CD8-positive, alpha-beta memory T cell (primary cell): ENCODE results near the gene DNAJC3. TPM values are rescaled to one million over a fixed set of nuclear protein-coding genes. Genes with fewer than 3 reads are reported as not detected.
"Not testable (repeated sequence)": the region's sequence is repeated elsewhere in the genome, so short reads cannot be mapped to it uniquely, and the experiment has no call there.

ENCODE experiments used
- CTCF ChIA-PET: fragments of 350-600 bp; sonication (Branson Sonifier 250); formaldehyde crosslinking; loops from one replicate; lab custom pipeline; 2021; ENCODE audit warnings: antibody characterized with exemption; lab: Charles Lee
- POLR2A ChIA-PET: fragments of 350-600 bp; sonication (Branson Sonifier 250); formaldehyde crosslinking; loops from one replicate; lab custom pipeline; 2021; ENCODE audit warnings: antibody characterized with exemption; lab: Charles Lee
- DNase-seq, 5 donors: peaks; one replicate each; pipeline versions ENCODE4 v3.0.0 to v3.0.0-alpha.2; 2020 to 2022; ENCODE audit warnings: mixed read lengths in 1 of 5
- H3K27ac ChIP-seq: one replicate; pipeline ENCODE4 v1.7.0; 2013; ENCODE audit warnings: low read depth, mild to moderate bottlenecking, low read length, moderate library complexity
- H3K27me3 ChIP-seq: 2 replicates; pipeline ENCODE4 v1.7.0; 2013; ENCODE audit warnings: low read length, mild to moderate bottlenecking; ENCODE audit not compliant: insufficient read depth, poor library complexity, severe bottlenecking
- H3K36me3 ChIP-seq: 2 replicates; pipeline ENCODE4 v1.7.0; 2013; ENCODE audit warnings: mild to moderate bottlenecking, low read length, moderate library complexity; ENCODE audit not compliant: insufficient read depth
- H3K4me1 ChIP-seq: 2 replicates; pipeline ENCODE4 v1.7.0; 2013; ENCODE audit warnings: mild to moderate bottlenecking, low read length, moderate library complexity; ENCODE audit not compliant: insufficient read depth
- H3K4me3 ChIP-seq: 2 replicates; pipeline ENCODE4 v1.7.0; 2013; ENCODE audit warnings: mild to moderate bottlenecking, low read length
- H3K9me3 ChIP-seq: 2 replicates; pipeline ENCODE4 v1.7.0; 2013; ENCODE audit warnings: mild to moderate bottlenecking, low read length
- H3K27ac Mint-ChIP-seq, 8 donors: one replicate each; pipeline ENCODE4 v1.8.0; 2020 to 2021; ENCODE audit warnings: mixed read lengths in 8 of 8, mild to moderate bottlenecking in 6 of 8, inconsistent platforms in 3 of 8, moderate library complexity in 3 of 8
- H3K27me3 Mint-ChIP-seq, 2 donors: one replicate each; pipeline ENCODE4 v1.8.0; 2020 to 2021; ENCODE audit warnings: mixed read lengths in 2 of 2, mild to moderate bottlenecking in 1 of 2, moderate library complexity in 1 of 2
- H3K36me3 Mint-ChIP-seq, 3 donors: one replicate each; pipeline ENCODE4 v1.8.0; 2020 to 2021; ENCODE audit warnings: mixed read lengths in 3 of 3, inconsistent platforms in 1 of 3, mild to moderate bottlenecking in 1 of 3
- H3K4me1 Mint-ChIP-seq, 3 donors: one replicate each; pipeline ENCODE4 v1.8.0; 2020 to 2021; ENCODE audit warnings: mixed read lengths in 3 of 3, inconsistent platforms in 1 of 3, mild to moderate bottlenecking in 1 of 3
- H3K4me3 Mint-ChIP-seq, 7 donors: one replicate each; pipeline ENCODE4 v1.8.0; 2020 to 2021; ENCODE audit warnings: mixed read lengths in 7 of 7, mild to moderate bottlenecking in 6 of 7, moderate library complexity in 4 of 7, inconsistent platforms in 2 of 7
- H3K9me3 Mint-ChIP-seq, 5 donors: one replicate each; pipeline ENCODE4 v1.8.0; 2020 to 2022; ENCODE audit warnings: mixed read lengths in 5 of 5, mild to moderate bottlenecking in 3 of 5, moderate library complexity in 2 of 5, inconsistent platforms in 1 of 5
- polyA plus RNA-seq: library from polyadenylated mRNA; unstranded; fragments of 300-500 nt; fragmentation: Illumina TruSeq; gene quantifications from one replicate; pipeline ENCODE4 v1.2.3, GENCODE V29; 2021
- total RNA-seq, 2 experiments: library from RNA; stranded (reverse); gene quantifications; one replicate each; pipeline ENCODE4 v1.2.3, GENCODE V29; 2021

The DNAJC3 gene
- total and polyA plus RNA-seq, 3 experiments from 2014 or later = 19.4 to 26.4 (median 26.1) TPM

GRCh38 chr13:95677564-95678266, 776 bp downstream of the DNAJC3 start:
- ChIA-PET CTCF (no interaction called here), POLR2A (no interaction called here)
- H3K4me1 ChIP-seq = peaks cover 36% of the 10 kb centered on the region
- peak overlapping the region; percentile 78 for H3K4me3 ChIP-seq
- no peaks in the 10 kb centered on the region for H3K36me3 ChIP-seq
- H3K27me3 ChIP-seq = no peaks in the 10 kb centered on the region
- no peaks in the 10 kb centered on the region for H3K9me3 ChIP-seq
- H3K36me3 Mint-ChIP-seq = peaks cover 8 to 17% (median 12%) of the 10 kb centered on the region in 3 donors
- peak overlapping the region; percentile 93 to 99 (median 96) for H3K4me3 Mint-ChIP-seq
- H3K27ac ChIP-seq = peak overlapping the region; percentile 79
- H3K27ac Mint-ChIP-seq = peak overlapping the region; percentile 69 to 98 (median 90)
- H3K27me3 Mint-ChIP-seq = peaks cover 0 to 1% of the 10 kb centered on the region in 2 donors
- H3K4me1 Mint-ChIP-seq = peaks cover 71 to 90% (median 78%) of the 10 kb centered on the region in 3 donors
- DNase-seq = peak in 1 of 5 donors; percentile 21
- peaks cover 0 to 11% (median 2%) of the 10 kb centered on the region in 5 donors for H3K9me3 Mint-ChIP-seq

- H3K27ac ChIP-seq = no peak overlapping the region
Measured at GRCh38 chr13:95678967-95679366, 2.0 kb downstream of the DNAJC3 start.

GRCh38 chr13:95679722-95680121, 2.8 kb downstream of the DNAJC3 start:
- H3K4me3 ChIP-seq = no peak overlapping the region
- DNase-seq = no peak
- H3K9me3 ChIP-seq = no peaks in the 10 kb centered on the region
- peak overlapping the region in 4 of 7 donors; percentile 18 to 96 (median 95) for H3K4me3 Mint-ChIP-seq
- H3K36me3 ChIP-seq = no peaks in the 10 kb centered on the region
- H3K27me3 Mint-ChIP-seq = peaks cover 0 to 1% of the 10 kb centered on the region in 2 donors
- peaks cover 36% of the 10 kb centered on the region for H3K4me1 ChIP-seq
- CTCF ChIA-PET = no interaction called here
- peak overlapping the region in 3 of 8 donors; percentile 31 to 45 (median 39) for H3K27ac Mint-ChIP-seq
- peaks cover 2 to 12% (median 7%) of the 10 kb centered on the region in 3 donors for H3K36me3 Mint-ChIP-seq
- H3K9me3 Mint-ChIP-seq = no peaks in the 10 kb centered on the region
- H3K4me1 Mint-ChIP-seq = peaks cover 75 to 90% (median 82%) of the 10 kb centered on the region in 3 donors
- no peak overlapping the region for H3K27ac ChIP-seq
- POLR2A ChIA-PET = no interaction called here
- H3K27me3 ChIP-seq = no peaks in the 10 kb centered on the region

More at GRCh38 chr13:95678967-95679366, 2.0 kb downstream of the DNAJC3 start:
- ChIA-PET POLR2A (interaction anchor here (0.5 kb wide), 1 partner anchor 55 kb away, joined by 3 read pairs; no protein-coding TSS in a partner anchor), CTCF (no interaction called here)
- Mint-ChIP-seq H3K4me3 (peak overlapping the region; percentile 93 to 99 (median 96)), H3K4me1 (peaks cover 72 to 89% (median 81%) of the 10 kb centered on the region in 3 donors), H3K27ac (peak overlapping the region in 7 of 8 donors; percentile 18 to 93 (median 87)), H3K27me3 (peaks cover 0 to 1% of the 10 kb centered on the region in 2 donors), H3K9me3 (peaks cover 0 to 2% (median 0%) of the 10 kb centered on the region in 5 donors), H3K36me3 (peaks cover 6 to 12% (median 7%) of the 10 kb centered on the region in 3 donors)
- DNase-seq = no peak
- H3K36me3 ChIP-seq = no peaks in the 10 kb centered on the region
- no peaks in the 10 kb centered on the region for H3K9me3 ChIP-seq
- no peak overlapping the region for H3K4me3 ChIP-seq
- H3K27me3 ChIP-seq = no peaks in the 10 kb centered on the region
- peaks cover 36% of the 10 kb centered on the region for H3K4me1 ChIP-seq

GRCh38 chr13:95684418-95684817, 7.5 kb downstream of the DNAJC3 start:
- Mint-ChIP-seq H3K27me3 (no peaks in the 10 kb centered on the region), H3K4me3 (no peak overlapping the region), H3K36me3 (peaks cover 1 to 28% (median 15%) of the 10 kb centered on the region in 3 donors), H3K27ac (no peak overlapping the region), H3K9me3 (peaks cover 0 to 8% (median 4%) of the 10 kb centered on the region in 5 donors), H3K4me1 (peaks cover 81 to 94% (median 92%) of the 10 kb centered on the region in 3 donors)
- Histone ChIP-seq H3K27ac (no peak overlapping the region), H3K4me3 (no peak overlapping the region), H3K4me1 (peaks cover 17% of the 10 kb centered on the region), H3K36me3 (no peaks in the 10 kb centered on the region), H3K9me3 (no peaks in the 10 kb centered on the region), H3K27me3 (no peaks in the 10 kb centered on the region)
- ChIA-PET POLR2A (no interaction called here), CTCF (no interaction called here)
- DNase-seq = no peak

- H3K9me3 Mint-ChIP-seq = peaks cover 0 to 12% (median 4%) of the 10 kb centered on the region in 5 donors
- H3K27me3 Mint-ChIP-seq, DNase-seq, H3K4me3 ChIP-seq, H3K36me3 ChIP-seq, POLR2A ChIA-PET, H3K27ac ChIP-seq, H3K4me3 Mint-ChIP-seq, H3K27ac Mint-ChIP-seq, CTCF ChIA-PET, H3K9me3 ChIP-seq, H3K27me3 ChIP-seq: not testable (repeated sequence)
- peaks cover 12% of the 10 kb centered on the region for H3K4me1 ChIP-seq
- peaks cover 79 to 92% (median 90%) of the 10 kb centered on the region in 3 donors for H3K4me1 Mint-ChIP-seq
- H3K36me3 Mint-ChIP-seq = peaks cover 1 to 31% (median 17%) of the 10 kb centered on the region in 3 donors
Measured at GRCh38 chr13:95684960-95685359, 8.0 kb downstream of the DNAJC3 start.

GRCh38 chr13:95689582-95689926, 12.6 kb downstream of the DNAJC3 start:
- ChIA-PET CTCF (no interaction called here), POLR2A (no interaction called here)
- no peak for DNase-seq

GRCh38 chr13:95690986-95691385, 14.0 kb downstream of the DNAJC3 start:
- POLR2A ChIA-PET, H3K27me3 Mint-ChIP-seq, H3K4me1 ChIP-seq, DNase-seq, H3K4me3 Mint-ChIP-seq, H3K36me3 ChIP-seq, H3K27me3 ChIP-seq, H3K27ac ChIP-seq, H3K9me3 ChIP-seq, CTCF ChIA-PET, H3K27ac Mint-ChIP-seq, H3K4me3 ChIP-seq: not testable (repeated sequence)
- Mint-ChIP-seq H3K9me3 (peaks cover 0 to 12% (median 4%) of the 10 kb centered on the region in 5 donors), H3K4me1 (peaks cover 36 to 40% (median 37%) of the 10 kb centered on the region in 3 donors), H3K36me3 (peaks cover 0 to 26% (median 12%) of the 10 kb centered on the region in 3 donors)

More at GRCh38 chr13:95689582-95689926, 12.6 kb downstream of the DNAJC3 start:
- no peaks in the 10 kb centered on the region for H3K27me3 Mint-ChIP-seq
- no peak overlapping the region for H3K27ac ChIP-seq
- H3K4me1 Mint-ChIP-seq = peaks cover 47 to 50% (median 48%) of the 10 kb centered on the region in 3 donors
- peak overlapping the region in 4 of 7 donors; percentile 18 to 53 (median 40) for H3K4me3 Mint-ChIP-seq
- H3K9me3 ChIP-seq = no peaks in the 10 kb centered on the region
- no peaks in the 10 kb centered on the region for H3K4me1 ChIP-seq
- peaks cover 0 to 12% (median 4%) of the 10 kb centered on the region in 5 donors for H3K9me3 Mint-ChIP-seq
- no peak overlapping the region for H3K4me3 ChIP-seq
- peak overlapping the region in 4 of 8 donors; percentile 39 to 86 (median 64) for H3K27ac Mint-ChIP-seq
- H3K36me3 ChIP-seq = no peaks in the 10 kb centered on the region
- H3K36me3 Mint-ChIP-seq = peaks cover 1 to 34% (median 12%) of the 10 kb centered on the region in 3 donors
- no peaks in the 10 kb centered on the region for H3K27me3 ChIP-seq

- CTCF ChIA-PET = no interaction called here
- H3K36me3 Mint-ChIP-seq = peaks cover 0 to 17% (median 7%) of the 10 kb centered on the region in 3 donors
Measured at GRCh38 chr13:95697052-95697680, 20.2 kb downstream of the DNAJC3 start.

More at GRCh38 chr13:95697052-95697680, 20.2 kb downstream of the DNAJC3 start:
- Mint-ChIP-seq H3K4me3 (no peak overlapping the region), H3K27ac (no peak overlapping the region), H3K9me3 (peaks cover 2 to 12% (median 7%) of the 10 kb centered on the region in 5 donors), H3K27me3 (no peaks in the 10 kb centered on the region), H3K4me1 (peaks cover 37 to 52% (median 48%) of the 10 kb centered on the region in 3 donors)
- no peak overlapping the region for H3K27ac ChIP-seq
- DNase-seq = no peak
- H3K4me1 ChIP-seq = peaks cover 17% of the 10 kb centered on the region
- no peaks in the 10 kb centered on the region for H3K36me3 ChIP-seq
- POLR2A ChIA-PET = no interaction called here
- no peaks in the 10 kb centered on the region for H3K27me3 ChIP-seq
- no peak overlapping the region for H3K4me3 ChIP-seq
- H3K9me3 ChIP-seq = no peaks in the 10 kb centered on the region
